ENCODE measurements around the gene TRAF2. TPM values are rescaled to one million over a fixed set of nuclear protein-coding genes. Genes with fewer than 3 reads are reported as not detected.

TRAF2 gene
- total and polyA plus RNA-seq, 9 of the 15 experiments (the other 6 are each of a cell fraction or from before 2014, with no cell fraction given) = 0.24 to 45.2 (median 18.0) TPM

GRCh38 chr9:136875155-136875554, 11.2 kb upstream of the TRAF2 start (continued):
- TF ChIP-seq EHMT2 (IDR thresholded peaks at IDR 0.05) (peak; percentile 71), GATAD2A (IDR thresholded peaks at IDR 0.05) (no peak), SMARCE1 (IDR thresholded peaks at IDR 0.05) (0 out of 2 replicates have a peak, but pooled peaks have one; percentile 15), CHD4 (IDR thresholded peaks at IDR 0.05; ENCODE audit: insufficient read depth, insufficient replicate concordance, low read depth, low read length, poor library complexity, severe bottlenecking) (no peak), HMBOX1 (IDR thresholded peaks at IDR 0.05) (peak; percentile 68; the same call in 1 of the 2 replicates), HEY1 (CRISPR knock-in tag; IDR thresholded peaks at IDR 0.05; ENCODE audit: borderline replicate concordance) (no peak), ZNF639 (CRISPR knock-in tag; conservative IDR thresholded peaks at IDR 0.05 in 1 of 2, IDR thresholded peaks at IDR 0.05 in 1 of 2) (no peak), SIN3B (IDR thresholded peaks at IDR 0.05; ENCODE audit: low read depth) (no peak), ELF2 (CRISPR knock-in tag; IDR thresholded peaks at IDR 0.05) (no peak), PHF8 (IDR thresholded peaks at IDR 0.05; ENCODE audit: borderline replicate concordance, low read length) (no peak), BACH1 (tag; IDR thresholded peaks at IDR 0.05) (no peak), HMG20B (CRISPR knock-in tag; IDR thresholded peaks at IDR 0.05) (no peak), NFYB (IDR thresholded peaks at IDR 0.05; ENCODE audit: extremely low read depth, insufficient read length) (no peak), SMAD4 (CRISPR knock-in tag; conservative IDR thresholded peaks at IDR 0.05) (no peak), TEAD4 (IDR thresholded peaks at IDR 0.05; ENCODE audit: low read length) (peak; percentile 85), TEAD4 (CRISPR knock-in tag; IDR thresholded peaks at IDR 0.05; ENCODE audit: borderline replicate concordance) (no peak), RBM34 (IDR thresholded peaks at IDR 0.05; ENCODE audit: borderline replicate concordance, insufficient read depth, low read length) (no peak), ZNF311 (CRISPR knock-in tag; IDR thresholded peaks at IDR 0.05) (no peak), PML (IDR thresholded peaks at IDR 0.05; ENCODE audit: low read length) (no peak), ZNF518B (CRISPR knock-in tag; IDR thresholded peaks at IDR 0.05) (no peak), ZNF551 (CRISPR knock-in tag; IDR thresholded peaks at IDR 0.05) (no peak), THRA (IDR thresholded peaks at IDR 0.05) (no peak)
